RWPE2 (cell line): ENCODE measurements around the gene TSHZ2.

ENCODE experiments used
- ATAC-seq: fragments of 200-7000 bp; cut with Tn5 transposase; 3 replicates; pipeline ENCODE4 v1.9.1; 2021; ENCODE audit warnings: low read depth
- DNase-seq: peaks from one replicate; pipeline ENCODE4 v3.0.0-alpha.2; 2020; ENCODE audit warnings: low spot score
- H3K27ac ChIP-seq: fragments of 450-650 bp; 2 replicates; pipeline ENCODE4 v1.5.1; 2017; ENCODE audit warnings: mild to moderate bottlenecking; ENCODE audit not compliant: poor library complexity, severe bottlenecking
- H3K27me3 ChIP-seq: fragments of 250-450 bp; sonication (Bioruptor Pico); 2 replicates; pipeline ENCODE4 v1.5.1; 2021; ENCODE audit warnings: mild to moderate bottlenecking, moderate library complexity; ENCODE audit not compliant: insufficient read depth, poor library complexity, severe bottlenecking
- H3K36me3 ChIP-seq: fragments of 250-450 bp; sonication (Bioruptor Pico); 2 replicates; pipeline ENCODE4 v1.5.1; 2020; ENCODE audit warnings: low read depth, mild to moderate bottlenecking, moderate library complexity
- H3K4me1 ChIP-seq: fragments of 250-450 bp; sonication (Bioruptor Pico); 2 replicates; pipeline ENCODE4 v1.5.1; 2021; ENCODE audit warnings: mild to moderate bottlenecking, moderate library complexity; ENCODE audit not compliant: insufficient read depth, poor library complexity, severe bottlenecking
- H3K4me3 ChIP-seq: fragments of 250-450 bp; sonication (Bioruptor Pico); 2 replicates; pipeline ENCODE4 v1.5.1; 2021; ENCODE audit warnings: mild to moderate bottlenecking, moderate library complexity; ENCODE audit not compliant: severe bottlenecking
- H3K9me3 ChIP-seq: fragments of 250-450 bp; sonication (Bioruptor Pico); 2 replicates; pipeline ENCODE4 v1.5.1; 2021; ENCODE audit warnings: mild to moderate bottlenecking, moderate library complexity; ENCODE audit not compliant: severe bottlenecking
- TF ChIP-seq, protein P1 (sequence below): fragments of 450-650 bp; IDR thresholded peaks from one replicate; pipeline ENCODE4 v1.5.1; 2017; ENCODE audit warnings: mild to moderate bottlenecking, moderate library complexity; ENCODE audit not compliant: poor library complexity, severe bottlenecking

The TSHZ2 gene

DNA sequence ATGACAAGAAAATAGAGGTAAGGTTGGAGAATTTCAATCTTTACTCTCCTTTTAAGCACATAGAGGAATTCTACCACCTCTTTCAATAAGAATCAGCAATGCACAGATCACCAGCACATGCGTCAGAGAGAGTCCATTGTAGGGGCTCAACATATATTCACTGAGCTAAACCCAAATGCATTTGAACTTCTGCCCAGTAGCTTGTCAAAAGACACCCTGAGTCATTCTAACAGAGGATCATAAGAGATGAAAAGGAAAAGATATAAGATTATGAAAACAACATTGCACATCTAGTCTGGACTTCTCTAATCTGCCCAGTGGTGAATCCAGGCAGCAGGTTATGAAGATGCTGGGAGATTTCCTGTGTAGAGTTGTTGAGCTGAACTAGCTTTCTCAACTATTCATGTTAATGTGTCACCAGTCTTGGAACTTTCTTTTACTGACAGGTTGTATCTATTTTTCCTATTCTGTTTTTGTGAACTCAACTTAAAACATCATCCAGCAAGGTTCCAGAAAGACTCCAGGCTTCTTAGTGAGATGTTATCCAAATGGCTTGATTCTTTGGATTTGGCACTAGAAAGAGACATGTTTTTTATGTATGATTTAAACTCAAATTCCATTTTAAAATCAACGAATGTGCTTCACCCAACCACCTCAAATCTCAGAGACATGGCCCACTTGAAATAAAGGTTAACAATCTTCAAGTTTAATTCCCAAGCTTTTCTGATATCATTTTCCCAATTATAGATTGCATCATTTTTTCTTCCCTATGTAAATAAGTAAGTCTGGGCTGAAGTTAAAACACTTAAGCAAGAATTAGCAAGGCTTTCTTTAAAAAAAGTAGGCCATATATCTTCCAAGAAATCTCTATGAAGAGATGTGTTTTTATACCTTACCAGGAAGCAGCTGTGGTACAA is 89.3 kb downstream of the TSHZ2 start:
- Histone ChIP-seq H3K4me1 (no peaks in the 10 kb centered on the region), H3K4me3 (no peak overlapping the region), H3K27ac (no peak overlapping the region), H3K36me3 (no peaks in the 10 kb centered on the region), H3K9me3 (no peaks in the 10 kb centered on the region), H3K27me3 (no peaks in the 10 kb centered on the region)
- no peak for DNase-seq
- ATAC-seq: no peak
- TF ChIP-seq, protein P1, sequence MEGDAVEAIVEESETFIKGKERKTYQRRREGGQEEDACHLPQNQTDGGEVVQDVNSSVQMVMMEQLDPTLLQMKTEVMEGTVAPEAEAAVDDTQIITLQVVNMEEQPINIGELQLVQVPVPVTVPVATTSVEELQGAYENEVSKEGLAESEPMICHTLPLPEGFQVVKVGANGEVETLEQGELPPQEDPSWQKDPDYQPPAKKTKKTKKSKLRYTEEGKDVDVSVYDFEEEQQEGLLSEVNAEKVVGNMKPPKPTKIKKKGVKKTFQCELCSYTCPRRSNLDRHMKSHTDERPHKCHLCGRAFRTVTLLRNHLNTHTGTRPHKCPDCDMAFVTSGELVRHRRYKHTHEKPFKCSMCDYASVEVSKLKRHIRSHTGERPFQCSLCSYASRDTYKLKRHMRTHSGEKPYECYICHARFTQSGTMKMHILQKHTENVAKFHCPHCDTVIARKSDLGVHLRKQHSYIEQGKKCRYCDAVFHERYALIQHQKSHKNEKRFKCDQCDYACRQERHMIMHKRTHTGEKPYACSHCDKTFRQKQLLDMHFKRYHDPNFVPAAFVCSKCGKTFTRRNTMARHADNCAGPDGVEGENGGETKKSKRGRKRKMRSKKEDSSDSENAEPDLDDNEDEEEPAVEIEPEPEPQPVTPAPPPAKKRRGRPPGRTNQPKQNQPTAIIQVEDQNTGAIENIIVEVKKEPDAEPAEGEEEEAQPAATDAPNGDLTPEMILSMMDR: no peak

DNA sequence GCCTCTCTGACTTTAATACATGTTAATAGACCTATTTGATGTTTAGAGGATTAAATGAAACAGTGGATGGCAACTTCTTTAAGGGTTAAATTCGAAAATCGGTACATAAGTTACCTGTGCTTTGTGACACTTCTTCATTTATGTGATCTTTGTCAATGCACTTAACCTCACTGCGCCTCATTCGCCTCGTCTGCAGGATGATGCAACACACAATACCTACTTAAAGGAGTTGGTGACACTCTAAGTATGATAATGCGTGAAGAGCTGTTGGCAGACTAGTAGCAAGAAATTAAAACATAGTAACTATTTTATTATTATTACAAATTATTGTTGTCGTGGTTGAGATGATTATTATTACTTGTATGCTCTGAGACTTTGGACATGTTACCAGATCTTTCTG is 92.8 kb downstream of the TSHZ2 start:
- ATAC-seq: no peak
- Histone ChIP-seq H3K36me3 (no peaks in the 10 kb centered on the region), H3K4me3 (no peak overlapping the region), H3K27ac (no peak overlapping the region), H3K27me3 (no peaks in the 10 kb centered on the region), H3K4me1 (no peaks in the 10 kb centered on the region), H3K9me3 (no peaks in the 10 kb centered on the region)
- TF ChIP-seq, protein P1: no peak
- no peak for DNase-seq

DNA sequence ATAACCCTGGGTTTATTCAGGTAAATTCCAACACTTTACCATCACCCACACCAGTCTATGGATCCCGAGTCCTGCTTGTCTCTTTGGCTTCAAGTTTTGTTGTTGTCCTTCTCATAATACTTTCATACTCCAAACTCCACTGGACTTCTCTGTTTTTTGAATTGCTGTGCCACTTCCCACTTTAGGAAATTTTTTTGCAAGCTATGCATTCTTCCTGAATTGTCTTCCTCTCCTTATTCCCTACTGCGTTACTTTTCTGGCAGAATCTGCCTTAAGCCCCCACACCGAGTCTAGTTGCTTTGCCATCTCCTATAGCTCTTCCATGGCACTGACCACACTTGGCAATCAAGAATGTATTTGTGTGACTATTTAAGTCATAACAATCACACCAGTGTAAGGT is 96.1 kb downstream of the TSHZ2 start:
- Histone ChIP-seq H3K27ac (no peak overlapping the region), H3K27me3 (no peaks in the 10 kb centered on the region), H3K9me3 (no peaks in the 10 kb centered on the region), H3K4me1 (peaks cover 12% of the 10 kb centered on the region), H3K4me3 (no peak overlapping the region), H3K36me3 (no peaks in the 10 kb centered on the region)
- ATAC-seq (no peak), DNase-seq (no peak)
- TF ChIP-seq, protein P1: no peak

DNA sequence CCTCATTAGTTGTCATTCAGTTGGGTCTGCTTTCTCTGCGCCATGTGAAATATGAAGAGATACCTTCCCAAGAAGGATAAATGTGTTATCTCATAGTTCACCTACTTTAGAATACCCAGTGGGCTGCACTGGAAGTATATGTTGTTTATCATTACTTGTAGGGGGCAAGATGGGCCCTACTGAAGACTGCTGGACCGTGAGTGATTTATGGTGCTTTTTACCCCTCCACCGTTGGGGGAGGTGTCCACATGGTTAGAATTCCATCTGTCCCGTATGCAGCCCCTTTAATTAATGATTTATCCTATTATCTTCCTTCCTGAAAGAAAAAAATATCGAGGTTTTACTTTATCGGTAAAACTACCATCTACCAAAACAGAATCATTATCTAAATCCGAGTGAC is 97.0 kb downstream of the TSHZ2 start:
- H3K4me3 ChIP-seq: no peak overlapping the region
- TF ChIP-seq, protein P1: no peak
- DNase-seq: no peak
- no peaks in the 10 kb centered on the region for H3K27me3 ChIP-seq
- peaks cover 14% of the 10 kb centered on the region for H3K4me1 ChIP-seq
- no peaks in the 10 kb centered on the region for H3K36me3 ChIP-seq
- no peak overlapping the region for H3K27ac ChIP-seq
- no peak for ATAC-seq
- no peaks in the 10 kb centered on the region for H3K9me3 ChIP-seq

DNA sequence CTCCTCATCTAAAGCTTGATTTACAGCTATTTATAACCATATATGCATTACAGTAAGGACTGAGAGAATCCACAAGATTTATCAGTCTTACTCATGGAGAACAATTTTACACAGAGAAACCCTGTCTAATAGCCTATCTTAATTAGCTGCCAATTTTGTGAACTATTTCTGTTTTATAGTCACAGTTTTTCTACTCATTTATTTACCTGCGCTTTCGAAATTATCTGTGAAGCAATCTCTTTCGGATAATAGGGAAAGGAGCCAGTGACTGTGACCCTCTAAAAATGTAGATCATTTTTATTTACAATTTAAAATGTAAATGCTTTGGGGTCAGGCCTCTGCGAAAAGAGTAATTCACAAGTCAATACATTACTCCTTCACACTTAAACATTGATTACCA is 98.1 kb downstream of the TSHZ2 start:
- Histone ChIP-seq H3K27ac (no peak overlapping the region), H3K4me1 (peaks cover 25% of the 10 kb centered on the region), H3K9me3 (no peaks in the 10 kb centered on the region), H3K27me3 (no peaks in the 10 kb centered on the region), H3K4me3 (no peak overlapping the region), H3K36me3 (no peaks in the 10 kb centered on the region)
- DNase-seq (no peak), ATAC-seq (no peak)
- TF ChIP-seq, protein P1: no peak
